C1 segment of cervical spinal cord (tissue), 14 donors: ENCODE data around the gene OXGR1.
"Not testable (repeated sequence)": the region's sequence is repeated elsewhere in the genome, so short reads cannot be mapped to it uniquely, and the experiment has no call there.

ENCODE experiments used
- DNase-seq, 14 donors: peaks; one replicate each; lab custom pipeline; 2025; lab: John Stamatoyannopoulos, UW

OXGR1 gene

GRCh38 chr13:96994017-96994857, at the start of gene OXGR1:
TSS of gene OXGR1 (minus strand) at chr13:96994476. CDS start at chr13:96987759, 6,717 bp downstream.
- peak in 5 of 14 donors; percentile 5 to 57 (median 33) for DNase-seq

- no peak for DNase-seq
Observed at GRCh38 chr13:97043302-97043701, 49.0 kb upstream of the OXGR1 start.

- DNase-seq = no peak
Observed at GRCh38 chr13:97030705-97031452, 36.6 kb upstream of the OXGR1 start.

- DNase-seq = peak in 11 of 14 donors; percentile 3 to 53 (median 16)
Observed at GRCh38 chr13:97028441-97029299, 34.4 kb upstream of the OXGR1 start.

GRCh38 chr13:97027162-97027554, 32.9 kb upstream of the OXGR1 start:
- DNase-seq = no peak

GRCh38 chr13:97026531-97027161, 32.4 kb upstream of the OXGR1 start:
- DNase-seq = no peak

GRCh38 chr13:97023812-97024211, 29.5 kb upstream of the OXGR1 start:
- DNase-seq = not testable (repeated sequence)

GRCh38 chr13:97023117-97023516, 28.8 kb upstream of the OXGR1 start:
- no peak for DNase-seq

- DNase-seq = no peak
Observed at GRCh38 chr13:97021241-97021640, 27.0 kb upstream of the OXGR1 start.

GRCh38 chr13:97020689-97021240, 26.5 kb upstream of the OXGR1 start:
- DNase-seq = no peak

GRCh38 chr13:97020194-97020593, 25.9 kb upstream of the OXGR1 start:
- no peak for DNase-seq

GRCh38 chr13:97019236-97019635, 25.0 kb upstream of the OXGR1 start:
- no peak for DNase-seq

- peak in 3 of 14 donors; percentile 7 to 27 (median 13) for DNase-seq
Observed at GRCh38 chr13:97018029-97018819, 23.9 kb upstream of the OXGR1 start.

GRCh38 chr13:97017322-97017721, 23.0 kb upstream of the OXGR1 start:
- DNase-seq = no peak

GRCh38 chr13:97015661-97016350, 21.5 kb upstream of the OXGR1 start:
- DNase-seq = no peak

- no peak for DNase-seq
Observed at GRCh38 chr13:97012251-97013048, 18.2 kb upstream of the OXGR1 start.

GRCh38 chr13:97011446-97012131, 17.3 kb upstream of the OXGR1 start:
- no peak for DNase-seq

- no peak for DNase-seq
Observed at GRCh38 chr13:97008643-97009042, 14.4 kb upstream of the OXGR1 start.
